WERI-Rb-1 (cell line): ENCODE measurements around the gene SMPD2.
A peak's percentile ranks its signal among the peaks of the same experiment; 100 is the strongest.

Experiments used
- DNase-seq: peaks from one replicate; pipeline ENCODE4 v3.0.0-alpha.2; 2020
- H3K27ac ChIP-seq: fragments of 250-450 bp; sonication (Bioruptor Pico); 2 replicates; pipeline ENCODE4 v1.5.1; 2020; ENCODE audit warnings: mild to moderate bottlenecking, moderate library complexity
- H3K27me3 ChIP-seq: fragments of 250-450 bp; sonication (Bioruptor Pico); 2 replicates; pipeline ENCODE4 v1.5.1; 2021; ENCODE audit warnings: mild to moderate bottlenecking, low read depth, moderate library complexity; ENCODE audit not compliant: insufficient read depth, severe bottlenecking
- H3K36me3 ChIP-seq: fragments of 250-450 bp; sonication (Bioruptor Pico); 2 replicates; pipeline ENCODE4 v1.5.1; 2020; ENCODE audit warnings: mild to moderate bottlenecking, moderate library complexity
- H3K4me3 ChIP-seq: 2 replicates; pipeline ENCODE4 v1.5.1; 2011; ENCODE audit warnings: low read depth, mild to moderate bottlenecking, control low read depth, low read length
- H3K9me3 ChIP-seq: fragments of 250-450 bp; sonication (Bioruptor Pico); 2 replicates; pipeline ENCODE4 v1.5.1; 2021; ENCODE audit warnings: mild to moderate bottlenecking, moderate library complexity; ENCODE audit not compliant: severe bottlenecking
- CTCF ChIP-seq: IDR thresholded peaks from 2 replicates; pipeline ENCODE4 v1.5.1; 2011; ENCODE audit warnings: low read depth, mild to moderate bottlenecking, control low read depth, inconsistent platforms, low read length

SMPD2 gene

GRCh38 chr6:109442393-109442924, 1.9 kb downstream of the SMPD2 start:
- no peak for TF ChIP-seq CTCF
- Histone ChIP-seq H3K27ac (no peak overlapping the region), H3K4me3 (no peak overlapping the region), H3K27me3 (no peaks in the 10 kb centered on the region), H3K9me3 (no peaks in the 10 kb centered on the region), H3K36me3 (peaks cover 42% of the 10 kb centered on the region)
- no peak for DNase-seq

GRCh38 chr6:109443425-109443950, 3.0 kb downstream of the SMPD2 start:
- Histone ChIP-seq H3K4me3 (no peak overlapping the region), H3K9me3 (no peaks in the 10 kb centered on the region), H3K27ac (no peak overlapping the region), H3K36me3 (peaks cover 42% of the 10 kb centered on the region), H3K27me3 (no peaks in the 10 kb centered on the region)
- no peak for TF ChIP-seq CTCF
- DNase-seq: no peak

GRCh38 chr6:109445382-109445781, 4.9 kb downstream of the SMPD2 start:
- TF ChIP-seq CTCF: 0 out of 2 replicates have a peak, but pooled peaks have one; percentile 16
- Histone ChIP-seq H3K27ac (no peak overlapping the region), H3K4me3 (no peak overlapping the region), H3K9me3 (no peaks in the 10 kb centered on the region), H3K36me3 (peaks cover 42% of the 10 kb centered on the region), H3K27me3 (no peaks in the 10 kb centered on the region)
- DNase-seq: no peak

- Histone ChIP-seq H3K36me3 (peaks cover 42% of the 10 kb centered on the region), H3K27me3 (no peaks in the 10 kb centered on the region), H3K27ac (no peak overlapping the region), H3K9me3 (no peaks in the 10 kb centered on the region), H3K4me3 (no peak overlapping the region)
- no peak for TF ChIP-seq CTCF
- DNase-seq: no peak
These were observed 5.5 kb downstream of the SMPD2 start for GRCh38 chr6:109446072-109446471.

GRCh38 chr6:109446541-109446940, 6.0 kb downstream of the SMPD2 start:
- H3K27me3 ChIP-seq: no peaks in the 10 kb centered on the region
- H3K36me3 ChIP-seq: peaks cover 42% of the 10 kb centered on the region
- H3K27ac ChIP-seq: no peak overlapping the region
- TF ChIP-seq CTCF: no peak
- DNase-seq: no peak
- H3K4me3 ChIP-seq: no peak overlapping the region
- no peaks in the 10 kb centered on the region for H3K9me3 ChIP-seq

GRCh38 chr6:109447087-109447486, 6.6 kb downstream of the SMPD2 start:
- H3K9me3 ChIP-seq: no peaks in the 10 kb centered on the region
- peaks cover 38% of the 10 kb centered on the region for H3K36me3 ChIP-seq
- no peak overlapping the region for H3K27ac ChIP-seq
- no peaks in the 10 kb centered on the region for H3K27me3 ChIP-seq
- DNase-seq: no peak
- no peak overlapping the region for H3K4me3 ChIP-seq
- no peak for TF ChIP-seq CTCF
